Renal pelvis (tissue), 4 donors: Measurements from ENCODE around the gene CPLANE2. TPM values are rescaled to one million over a fixed set of nuclear protein-coding genes. Genes with fewer than 3 reads are reported as not detected.
A peak's percentile ranks its signal among the peaks of the same experiment; 100 is the strongest.
"Not testable (repeated sequence)": the region's sequence is repeated elsewhere in the genome, so short reads cannot be mapped to it uniquely, and the experiment has no call there.

Experiments
- DNase-seq: peaks from one replicate; pipeline ENCODE4 v3.0.0-alpha.2; 2013
- polyA plus RNA-seq, 3 donors: library from polyadenylated mRNA; unstranded; fragments of 120-200 nt; gene quantifications; one replicate each; pipeline ENCODE4 v1.2.1, GENCODE V29; 2013; ENCODE audit not compliant: insufficient read length in 3 of 3

Gene CPLANE2
- polyA plus RNA-seq, 3 donors = 5.3 to 6.3 (median 5.9) TPM

GRCh38 chr1:16231331-16232315 lies 5.4 kb downstream of the CPLANE2 start:
- DNase-seq = no peak

- no peak for DNase-seq
These were observed 6.2 kb downstream of the CPLANE2 start for GRCh38 chr1:16230744-16231143.

GRCh38 chr1:16229976-16230740 lies 6.8 kb downstream of the CPLANE2 start:
- DNase-seq = no peak

- no peak for DNase-seq
These were observed 10.3 kb downstream of the CPLANE2 start for GRCh38 chr1:16226490-16227179.

GRCh38 chr1:16226129-16226489 lies 10.9 kb downstream of the CPLANE2 start:
- DNase-seq = no peak

GRCh38 chr1:16224472-16224871 lies 12.5 kb downstream of the CPLANE2 start:
- DNase-seq = no peak

GRCh38 chr1:16222716-16223115 lies 14.3 kb downstream of the CPLANE2 start:
- not testable (repeated sequence) for DNase-seq

GRCh38 chr1:16221499-16221898 lies 15.5 kb downstream of the CPLANE2 start:
- DNase-seq = no peak

GRCh38 chr1:16219968-16220500 lies 16.9 kb downstream of the CPLANE2 start:
- DNase-seq = no peak

- no peak for DNase-seq
These were observed 18.3 kb downstream of the CPLANE2 start for GRCh38 chr1:16218674-16219071.

GRCh38 chr1:16218014-16218673 lies 18.8 kb downstream of the CPLANE2 start:
- no peak for DNase-seq

- DNase-seq = peak; percentile 94
These were observed 19.8 kb downstream of the CPLANE2 start for GRCh38 chr1:16217061-16217785.

GRCh38 chr1:16215882-16216753 lies 20.9 kb downstream of the CPLANE2 start:
- peak; percentile 90 for DNase-seq

GRCh38 chr1:16215240-16215639 lies 21.7 kb downstream of the CPLANE2 start:
- DNase-seq = not testable (repeated sequence)

GRCh38 chr1:16213544-16213943 lies 23.4 kb downstream of the CPLANE2 start:
- not testable (repeated sequence) for DNase-seq

GRCh38 chr1:16213013-16213412 lies 24.0 kb downstream of the CPLANE2 start:
- DNase-seq = no peak

- peak; percentile 70 for DNase-seq
These were observed 24.6 kb downstream of the CPLANE2 start, which contains the start of gene ARHGEF19 for GRCh38 chr1:16212251-16212961. Gene ARHGEF19, minus strand, starts transcription at chr1:16212652. Its CDS starts 3,598 bp downstream, at chr1:16209054.

GRCh38 chr1:16211824-16212223 lies 25.2 kb downstream of the CPLANE2 start:
- DNase-seq = no peak

GRCh38 chr1:16210581-16210980 lies 26.4 kb downstream of the CPLANE2 start:
- no peak for DNase-seq
